NT2/D1 (cell line): ENCODE results near the gene TLE6.

Experiments
- DNase-seq: peaks from one replicate; pipeline ENCODE4 v3.0.0-alpha.2; 2011; ENCODE audit warnings: low read depth, low spot score
- H3K27me3 ChIP-seq: 2 replicates; pipeline ENCODE4 v1.6.0; 2011; ENCODE audit warnings: mild to moderate bottlenecking; ENCODE audit not compliant: insufficient read length, insufficient read depth
- H3K36me3 ChIP-seq: 2 replicates; pipeline ENCODE4 v1.6.1; 2011; ENCODE audit warnings: mild to moderate bottlenecking, low read length, mixed read lengths; ENCODE audit not compliant: insufficient read depth, insufficient read length
- H3K4me1 ChIP-seq: 2 replicates; pipeline ENCODE4 v1.5.1; 2011; ENCODE audit not compliant: insufficient read depth, insufficient read length
- H3K4me3 ChIP-seq: 2 replicates; pipeline ENCODE4 v1.5.1; 2011; ENCODE audit warnings: low read depth; ENCODE audit not compliant: insufficient read length
- H3K9ac ChIP-seq: 2 replicates; pipeline ENCODE4 v1.6.0; 2011; ENCODE audit warnings: low read depth; ENCODE audit not compliant: insufficient read length
- H3K9me3 ChIP-seq: 2 replicates; pipeline ENCODE4 v1.5.1; 2011; ENCODE audit warnings: mild to moderate bottlenecking, low read length; ENCODE audit not compliant: insufficient read depth
- SUZ12 ChIP-seq: IDR thresholded peaks from 2 replicates; pipeline ENCODE4 v1.6.1; 2011; ENCODE audit not compliant: insufficient read length, insufficient read depth; ENCODE audit errors: extremely low read depth
- YY1 ChIP-seq: IDR thresholded peaks from 2 replicates; pipeline ENCODE4 v1.6.1; 2011; ENCODE audit not compliant: insufficient read length, insufficient read depth
- ZNF274 ChIP-seq: IDR thresholded peaks from 2 replicates; pipeline ENCODE4 v1.6.1; 2011; ENCODE audit warnings: mild to moderate bottlenecking, low read depth, low read length

TLE6 gene

GRCh38 chr19:3013263-3013725 lies 35.9 kb downstream of the TLE6 start:
- TF ChIP-seq YY1 (no peak), SUZ12 (no peak)
- Histone ChIP-seq H3K27me3 (peaks cover 18% of the 10 kb centered on the region), H3K9ac (no peak overlapping the region), H3K4me3 (no peak overlapping the region), H3K36me3 (no peaks in the 10 kb centered on the region), H3K9me3 (no peaks in the 10 kb centered on the region), H3K4me1 (peaks cover 7% of the 10 kb centered on the region)
- no peak for DNase-seq

- DNase-seq, result no peak
- Histone ChIP-seq H3K27me3 (peaks cover 18% of the 10 kb centered on the region), H3K9me3 (no peaks in the 10 kb centered on the region), H3K36me3 (no peaks in the 10 kb centered on the region), H3K9ac (no peak overlapping the region), H3K4me3 (no peak overlapping the region), H3K4me1 (peaks cover 7% of the 10 kb centered on the region)
- TF ChIP-seq SUZ12, result no peak
- no peak for TF ChIP-seq ZNF274
- no peak for TF ChIP-seq YY1
Measured at GRCh38 chr19:3014135-3014534, 36.8 kb downstream of the TLE6 start.

GRCh38 chr19:3015126-3016057 lies 38.0 kb downstream of the TLE6 start:
- no peak overlapping the region for H3K4me3 ChIP-seq
- no peak for TF ChIP-seq SUZ12
- no peak for TF ChIP-seq ZNF274
- no peak for TF ChIP-seq YY1
- no peak overlapping the region for H3K9ac ChIP-seq
- no peak for DNase-seq
- H3K27me3 ChIP-seq, result peaks cover 21% of the 10 kb centered on the region
- H3K9me3 ChIP-seq, result no peaks in the 10 kb centered on the region
- H3K4me1 ChIP-seq, result peaks cover 5% of the 10 kb centered on the region
- no peaks in the 10 kb centered on the region for H3K36me3 ChIP-seq

GRCh38 chr19:3017923-3018322 lies 40.6 kb downstream of the TLE6 start:
- Histone ChIP-seq H3K4me3 (no peak overlapping the region), H3K36me3 (no peaks in the 10 kb centered on the region), H3K9ac (no peak overlapping the region), H3K27me3 (peaks cover 13% of the 10 kb centered on the region), H3K9me3 (no peaks in the 10 kb centered on the region), H3K4me1 (no peaks in the 10 kb centered on the region)
- TF ChIP-seq YY1 (no peak), SUZ12 (no peak), ZNF274 (no peak)
- no peak for DNase-seq

- H3K4me1 ChIP-seq, result no peaks in the 10 kb centered on the region
- no peaks in the 10 kb centered on the region for H3K36me3 ChIP-seq
- no peak overlapping the region for H3K9ac ChIP-seq
- H3K27me3 ChIP-seq, result peaks cover 26% of the 10 kb centered on the region
- no peak overlapping the region for H3K4me3 ChIP-seq
- TF ChIP-seq SUZ12 (no peak), ZNF274 (no peak), YY1 (no peak)
- no peaks in the 10 kb centered on the region for H3K9me3 ChIP-seq
- DNase-seq, result no peak
Measured at GRCh38 chr19:3019211-3019854, 42.0 kb downstream of the TLE6 start.

GRCh38 chr19:3020321-3020960 lies 43.1 kb downstream of the TLE6 start:
- no peak for TF ChIP-seq SUZ12
- TF ChIP-seq YY1, result no peak
- TF ChIP-seq ZNF274, result no peak
- Histone ChIP-seq H3K4me3 (no peak overlapping the region), H3K27me3 (peaks cover 37% of the 10 kb centered on the region), H3K9ac (no peak overlapping the region), H3K4me1 (peaks cover 9% of the 10 kb centered on the region), H3K36me3 (no peaks in the 10 kb centered on the region), H3K9me3 (no peaks in the 10 kb centered on the region)
- DNase-seq, result no peak

- Histone ChIP-seq H3K9ac (no peak overlapping the region), H3K4me1 (peaks cover 16% of the 10 kb centered on the region), H3K27me3 (peaks cover 71% of the 10 kb centered on the region), H3K36me3 (no peaks in the 10 kb centered on the region), H3K9me3 (no peaks in the 10 kb centered on the region; the same call in 1 of the 2 replicates), H3K4me3 (no peak overlapping the region)
- DNase-seq, result no peak
- no peak for TF ChIP-seq ZNF274
- TF ChIP-seq SUZ12, result no peak
- TF ChIP-seq YY1, result no peak
Measured at GRCh38 chr19:3024509-3024869, 47.1 kb downstream of the TLE6 start.
